ENCODE data around the gene CSNK1G1.

The CSNK1G1 gene

DNA sequence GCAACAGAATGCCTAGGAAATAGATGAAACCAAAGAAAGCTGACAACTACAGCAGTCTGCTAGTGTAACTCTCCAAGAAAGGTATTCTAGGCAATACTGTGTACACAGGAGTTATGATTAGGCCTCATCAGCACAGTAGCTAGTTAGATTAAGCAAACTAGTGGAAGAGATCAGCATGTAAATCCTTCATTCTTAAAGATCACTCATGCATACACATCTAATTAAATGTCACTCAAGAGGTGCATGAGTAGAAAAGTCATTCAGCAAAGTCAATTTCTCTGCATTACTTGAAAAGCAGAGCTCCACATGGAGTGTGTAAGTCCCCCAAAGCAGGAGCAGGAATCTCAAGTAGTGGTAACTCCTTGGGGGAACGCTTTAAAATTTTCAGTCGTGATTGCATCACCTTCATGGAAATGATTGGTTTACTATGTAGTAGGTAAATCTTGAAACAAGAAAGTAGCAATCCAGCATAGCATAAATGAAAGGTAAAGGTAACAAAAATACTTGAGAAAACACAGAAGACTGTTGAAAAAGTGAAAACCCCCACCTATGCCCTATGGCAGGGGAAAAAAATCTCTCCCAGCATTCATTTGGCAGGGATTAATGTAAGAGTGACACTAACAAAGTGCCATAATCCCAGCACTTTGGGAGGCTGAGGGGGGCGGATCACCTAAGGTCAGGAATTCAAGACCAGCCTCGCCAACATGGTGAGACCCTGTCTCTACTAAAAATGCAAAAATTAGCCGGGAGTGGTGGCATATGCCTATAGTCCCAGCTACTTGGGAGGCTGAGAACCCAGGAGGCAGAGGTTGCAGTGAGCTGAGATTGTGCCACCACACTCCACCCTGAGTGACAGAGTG lies 163.8 kb downstream of the CSNK1G1 start:
- no peak for TF ChIP-seq GATA1 (IDR thresholded peaks at IDR 0.05; ENCODE audit: low read depth, low read length)
- no peak for TF ChIP-seq POLR2A (IDR thresholded peaks at IDR 0.05; ENCODE audit: low read length)

DNA sequence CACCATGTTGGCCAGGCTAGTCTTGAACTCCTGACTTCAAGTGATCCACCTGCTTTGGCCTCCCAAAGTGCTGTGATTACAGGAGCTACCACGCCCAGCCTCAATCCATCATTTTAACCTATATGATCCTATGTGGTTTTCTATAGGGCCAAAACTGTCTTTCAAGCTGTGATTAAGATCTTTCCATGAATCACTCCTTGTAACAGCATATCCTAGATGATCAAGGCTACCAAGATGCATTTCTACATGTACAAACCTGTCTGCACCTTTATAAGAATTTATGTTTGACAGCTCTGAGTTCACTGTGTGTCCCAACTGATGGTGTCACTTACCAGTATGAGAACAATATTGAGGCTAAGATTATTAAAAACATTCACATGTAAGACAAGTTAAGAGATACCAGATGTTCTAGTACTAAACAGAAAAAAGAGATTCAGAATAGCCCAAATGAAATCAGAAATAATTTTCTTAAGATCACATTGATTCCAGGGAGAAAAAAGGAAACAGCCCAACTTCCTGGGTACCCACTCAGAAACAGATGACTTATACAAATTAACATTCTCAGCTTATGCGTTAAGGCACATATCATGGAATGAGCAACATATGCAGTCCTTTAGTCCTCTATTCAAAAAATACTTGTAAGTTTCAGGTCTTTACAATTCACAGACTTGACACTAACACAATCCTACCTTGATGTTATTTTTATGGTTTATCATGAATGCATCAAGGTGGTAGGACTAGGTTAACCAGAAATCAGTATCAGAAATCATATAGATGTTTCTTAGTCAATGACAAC lies 168.4 kb downstream of the CSNK1G1 start:
- DNase-seq = no peak
- TF ChIP-seq GATA1 (IDR thresholded peaks at IDR 0.05; ENCODE audit: low read depth, low read length) (no peak), POLR2A (IDR thresholded peaks at IDR 0.05; ENCODE audit: low read length) (no peak)

More for the DNA sequence above, 163.8 kb downstream of the CSNK1G1 start:
- DNase-seq = no peak

DNA sequence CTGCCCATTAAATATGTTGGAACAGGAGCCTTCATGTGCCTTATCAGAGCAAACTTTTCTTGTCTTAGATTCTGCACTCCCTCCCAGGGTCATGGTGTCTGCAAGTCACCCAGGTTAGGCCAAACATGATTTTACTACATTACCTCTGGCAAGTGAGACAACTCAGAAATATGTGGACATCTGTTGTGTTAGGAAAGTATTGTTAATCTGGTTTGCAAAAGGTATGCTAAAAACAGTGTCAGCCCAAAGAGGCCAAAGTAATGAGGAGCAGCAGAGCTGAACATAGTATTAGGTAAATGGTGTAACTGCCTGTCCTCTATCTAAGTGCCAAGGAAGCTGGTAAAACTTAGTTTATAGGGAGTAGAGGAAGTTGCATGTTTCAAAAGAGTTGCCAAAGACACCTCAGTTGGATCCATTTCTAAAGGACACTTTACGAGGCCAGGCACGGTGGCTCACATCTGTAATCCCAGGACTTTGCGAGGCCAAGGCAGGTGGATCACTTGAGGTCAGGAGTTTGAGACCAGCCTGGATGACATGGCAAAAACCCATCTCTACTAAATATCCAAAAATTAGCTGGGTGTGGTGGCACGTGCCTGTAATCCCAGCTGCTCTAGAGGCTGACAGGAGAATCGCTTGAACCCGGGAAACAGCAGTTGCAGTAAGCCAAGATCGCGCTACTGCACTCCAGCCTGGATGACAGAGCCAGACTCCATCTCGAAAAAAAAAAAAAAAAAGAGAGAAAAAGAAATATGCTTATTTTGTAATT lies 170.6 kb downstream of the CSNK1G1 start:
- peak in 1 of 2 experiments; percentile 15 for DNase-seq
- no peak for TF ChIP-seq POLR2A (IDR thresholded peaks at IDR 0.05; ENCODE audit: low read length)
- no peak for TF ChIP-seq GATA1 (IDR thresholded peaks at IDR 0.05; ENCODE audit: low read depth, low read length)

DNA sequence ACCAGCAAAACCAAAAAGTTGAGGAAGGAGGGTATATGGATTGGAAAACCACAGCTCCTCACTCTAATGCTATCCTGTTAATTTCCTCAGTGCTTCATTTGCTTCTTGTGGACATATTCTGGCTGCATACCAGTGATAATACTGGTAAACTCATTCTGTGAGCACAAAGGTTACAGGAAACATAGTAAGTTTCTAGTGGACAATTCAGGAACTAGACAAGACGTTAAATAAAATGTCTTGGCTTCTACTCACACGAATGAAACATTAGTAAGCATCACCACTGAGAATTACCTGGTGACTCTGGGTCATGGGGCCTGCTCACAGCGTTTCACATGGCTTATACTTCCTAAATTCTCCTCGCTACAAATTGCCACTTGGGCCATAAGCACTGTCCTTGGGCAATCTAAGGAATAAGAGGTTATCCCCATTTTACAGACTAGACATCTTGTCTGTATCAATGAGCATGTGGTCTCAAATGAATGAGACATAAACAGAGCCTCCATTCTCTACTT lies 173.1 kb downstream of the CSNK1G1 start:
- DNase-seq = no peak
- TF ChIP-seq POLR2A (IDR thresholded peaks at IDR 0.05; ENCODE audit: low read length) (no peak), GATA1 (IDR thresholded peaks at IDR 0.05; ENCODE audit: low read depth, low read length) (no peak)

DNA sequence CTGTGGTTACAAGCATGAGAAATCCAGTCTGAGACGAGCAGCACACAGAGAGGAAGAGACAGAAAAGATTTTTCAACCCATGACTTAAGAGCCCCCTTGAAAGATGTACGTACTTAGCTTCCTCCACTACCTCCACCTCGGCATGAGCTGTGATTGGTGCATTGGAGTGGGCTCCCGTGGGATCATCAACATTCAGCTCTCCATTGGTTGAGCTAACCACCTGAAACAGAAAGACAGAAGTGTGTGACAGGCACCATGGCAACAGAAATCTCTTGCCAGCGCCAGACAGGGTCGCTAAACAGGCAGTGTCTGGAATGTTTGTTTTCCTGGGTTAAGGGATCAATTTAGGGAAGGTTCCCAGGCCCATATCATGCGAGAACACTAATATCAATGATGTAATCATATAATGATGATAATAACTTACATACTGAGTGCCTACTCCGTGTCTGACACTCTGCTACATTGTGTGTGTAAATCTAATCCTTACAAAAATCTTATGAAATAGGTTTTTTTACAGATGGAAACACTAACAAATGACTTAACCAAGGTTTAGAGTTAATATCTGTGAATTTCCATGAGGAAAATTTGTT lies 175.6 kb downstream of the CSNK1G1 start:
- DNase-seq = no peak
- TF ChIP-seq POLR2A (IDR thresholded peaks at IDR 0.05; ENCODE audit: low read length) = no peak
- TF ChIP-seq GATA1 (IDR thresholded peaks at IDR 0.05; ENCODE audit: low read depth, low read length) = no peak

DNA sequence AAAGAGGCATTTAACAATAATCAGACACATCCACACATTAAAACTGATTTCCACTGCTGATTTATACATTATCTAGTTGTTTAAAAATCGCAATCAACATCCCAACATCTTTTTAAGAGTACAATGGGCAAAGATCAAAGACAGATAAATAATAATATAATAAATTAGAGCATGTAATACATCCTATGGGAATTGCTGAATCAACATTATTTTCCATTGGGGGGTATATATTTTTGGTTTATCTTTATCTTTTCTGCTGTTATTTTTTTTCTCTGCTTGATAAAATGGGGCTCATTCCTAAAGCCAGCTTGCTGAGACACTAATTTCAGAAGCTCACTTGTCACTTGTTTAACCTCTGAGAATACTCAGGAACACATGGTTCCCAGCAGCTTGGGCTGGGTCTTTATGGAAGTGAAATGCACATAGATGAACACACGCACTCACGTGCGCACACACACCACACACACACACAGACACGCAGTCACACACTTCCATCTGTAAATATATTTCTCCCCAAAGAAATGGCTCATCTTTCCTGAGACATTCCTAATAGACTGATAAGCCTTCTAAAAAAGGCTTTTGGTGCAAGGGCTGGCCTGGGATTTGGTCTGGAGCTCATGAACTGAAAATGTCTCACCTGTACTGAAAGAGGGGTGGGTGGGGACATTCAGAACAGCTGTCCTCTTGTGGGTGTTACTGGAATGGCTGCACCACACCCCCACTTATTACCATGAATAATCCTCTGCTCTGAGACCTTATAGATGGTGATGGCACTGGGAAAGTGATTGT lies 189.7 kb downstream of the CSNK1G1 start:
- TF ChIP-seq POLR2A (IDR thresholded peaks at IDR 0.05; ENCODE audit: low read length) (no peak), GATA1 (IDR thresholded peaks at IDR 0.05; ENCODE audit: low read depth, low read length) (no peak)
- DNase-seq = peak in 1 of 2 experiments; percentile 17

DNA sequence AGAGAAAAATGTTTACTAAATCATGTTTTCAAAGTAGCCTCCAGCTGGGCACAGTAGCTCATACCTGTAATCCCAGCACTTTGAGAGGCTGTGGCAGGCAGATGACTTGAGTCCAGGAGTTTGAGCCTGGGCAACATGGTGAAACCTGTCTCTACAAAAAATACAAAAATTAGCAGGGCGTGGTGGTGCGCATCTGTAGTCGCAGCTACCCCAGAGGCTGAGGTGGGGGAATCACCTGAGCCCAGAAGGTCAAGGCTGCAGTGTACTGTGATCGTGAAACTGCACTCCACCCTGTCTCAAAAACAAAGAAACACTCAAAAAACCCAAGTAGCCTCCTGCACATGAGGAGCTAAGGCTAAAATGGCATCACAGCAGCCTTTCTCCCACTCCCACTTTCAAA lies 191.5 kb downstream of the CSNK1G1 start:
- DNase-seq = no peak
- TF ChIP-seq POLR2A (IDR thresholded peaks at IDR 0.05; ENCODE audit: low read length) = no peak
- no peak for TF ChIP-seq GATA1 (IDR thresholded peaks at IDR 0.05; ENCODE audit: low read depth, low read length)

DNA sequence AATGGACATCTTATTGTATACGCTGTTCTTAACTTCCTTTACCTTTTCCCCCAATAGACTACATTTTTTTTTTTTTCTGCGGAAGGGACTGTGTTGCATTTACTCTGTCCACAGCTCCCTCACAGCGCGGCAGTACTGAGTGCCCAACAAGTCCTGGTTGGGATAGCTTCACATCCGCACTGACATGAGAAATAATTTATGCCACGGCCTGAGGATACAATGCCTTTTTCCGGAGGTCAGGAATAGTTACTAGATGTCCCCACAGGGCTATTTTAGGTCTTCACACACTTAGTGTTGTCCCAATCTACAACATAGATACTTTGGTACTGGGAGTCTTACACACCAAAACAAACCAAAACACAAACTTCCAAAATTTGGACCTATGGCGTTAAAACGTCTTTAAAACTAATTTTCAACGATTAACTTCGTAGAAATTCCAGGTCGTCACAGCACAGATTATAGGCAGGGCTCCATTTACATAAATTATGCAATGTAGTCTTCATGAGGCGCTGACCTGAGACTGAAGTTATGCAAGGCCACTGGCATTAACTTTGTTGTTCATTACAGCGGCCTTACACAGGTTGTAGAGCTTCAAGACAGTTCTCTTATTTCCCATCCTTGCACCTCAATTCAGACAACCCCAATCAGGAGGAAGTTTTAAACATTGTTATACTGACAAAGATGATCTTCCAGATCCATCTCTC lies 192.2 kb downstream of the CSNK1G1 start:
- no peak for TF ChIP-seq GATA1 (IDR thresholded peaks at IDR 0.05; ENCODE audit: low read depth, low read length)
- no peak for TF ChIP-seq POLR2A (IDR thresholded peaks at IDR 0.05; ENCODE audit: low read length)
- peak; percentile 76 to 80 for DNase-seq

DNA sequence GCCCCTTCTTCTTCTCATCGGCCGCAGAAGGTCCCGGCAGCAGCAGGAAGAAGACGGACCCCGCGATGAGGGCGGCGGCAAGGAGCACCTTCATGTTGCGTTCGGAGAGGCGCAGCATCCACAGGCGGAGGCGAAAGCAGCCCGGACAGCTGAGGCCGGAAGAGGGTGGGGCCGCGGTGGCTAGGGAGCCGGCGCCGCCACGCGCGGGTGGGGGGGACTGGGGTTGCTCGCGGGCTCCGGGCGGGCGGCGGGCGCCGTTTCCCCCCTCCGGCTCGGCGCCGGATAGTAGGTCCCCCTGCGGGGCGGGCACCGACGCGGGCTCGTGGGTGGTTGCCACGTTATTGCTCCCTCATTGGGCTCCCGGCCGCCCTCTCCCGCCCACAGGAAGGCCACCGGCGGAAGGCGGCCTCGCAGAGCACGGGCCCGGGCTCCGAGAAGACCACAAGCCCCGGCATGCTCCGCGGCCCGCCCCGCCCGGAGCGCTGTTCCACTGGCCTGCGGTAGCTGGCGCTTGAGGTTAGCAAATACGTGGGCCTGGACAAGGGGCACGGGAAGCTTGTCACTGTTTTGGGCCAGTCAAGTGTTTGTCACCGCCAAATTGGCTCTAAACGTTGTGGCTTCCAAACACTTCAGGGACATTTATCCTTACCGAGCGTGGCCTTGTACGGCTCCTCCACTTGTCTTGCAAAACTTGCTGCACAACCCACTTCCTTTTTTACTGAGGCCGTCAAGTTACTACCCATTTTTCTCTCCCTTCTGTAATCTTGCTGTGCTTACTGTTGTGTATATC lies 192.9 kb downstream of the CSNK1G1 start, which contains the start of gene PPIB:
TSS of gene PPIB (minus strand) at position 154 of the 790 bp plus-strand sequence. CDS start at position 118, 36 bp downstream.
- TF ChIP-seq POLR2A (IDR thresholded peaks at IDR 0.05; ENCODE audit: low read length) (peak; percentile 80), GATA1 (IDR thresholded peaks at IDR 0.05; ENCODE audit: low read depth, low read length) (no peak)
- DNase-seq = peak; percentile 98 to 99

DNA sequence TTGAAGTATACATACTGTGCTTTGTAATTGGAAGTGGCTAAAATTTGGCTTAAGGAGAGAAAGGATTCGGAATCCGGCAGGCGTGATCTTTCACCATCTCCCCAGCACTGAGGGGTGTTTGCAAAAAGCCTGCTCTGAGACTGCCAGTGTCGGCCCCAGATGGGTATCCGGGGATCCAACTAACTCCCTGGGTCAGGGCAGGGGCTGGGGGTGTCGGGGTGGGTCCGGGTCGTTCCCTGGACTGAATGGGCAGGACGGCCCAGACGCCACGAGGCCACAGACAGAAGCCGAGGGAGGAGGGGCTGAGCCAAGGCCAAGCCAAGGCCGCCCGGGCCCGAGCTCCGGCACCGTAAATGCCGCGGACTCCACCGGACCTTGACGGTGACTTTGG lies 193.5 kb downstream of the CSNK1G1 start:
- no peak for DNase-seq

More for the DNA sequence above, 193.5 kb downstream of the CSNK1G1 start:
- TF ChIP-seq GATA1 (IDR thresholded peaks at IDR 0.05; ENCODE audit: low read depth, low read length) = no peak
- TF ChIP-seq POLR2A (IDR thresholded peaks at IDR 0.05; ENCODE audit: low read length) = no peak
